Kidney tubule cell (primary cell): Measurements from ENCODE around the gene GMPR.
"Not testable (repeated sequence)": the region's sequence is repeated elsewhere in the genome, so short reads cannot be mapped to it uniquely, and the experiment has no call there.

Source experiments
- DNase-seq: peaks from one replicate; pipeline ENCODE4 v3.0.0-alpha.2; 2018; ENCODE audit warnings: low spot score

The GMPR gene

GRCh38 chr6:16248271-16248853 lies 10.0 kb downstream of the GMPR start:
- no peak for DNase-seq

GRCh38 chr6:16249971-16250370 lies 11.6 kb downstream of the GMPR start:
- DNase-seq = no peak

- DNase-seq = no peak
These were observed 13.3 kb downstream of the GMPR start for GRCh38 chr6:16251706-16252105.

GRCh38 chr6:16252686-16253299 lies 14.4 kb downstream of the GMPR start:
- no peak for DNase-seq

- no peak for DNase-seq
These were observed 15.2 kb downstream of the GMPR start for GRCh38 chr6:16253399-16254144.

GRCh38 chr6:16254535-16254934 lies 16.1 kb downstream of the GMPR start:
- DNase-seq = no peak

GRCh38 chr6:16256781-16257180 lies 18.4 kb downstream of the GMPR start:
- no peak for DNase-seq

- peak; percentile 66 for DNase-seq
These were observed 19.8 kb downstream of the GMPR start for GRCh38 chr6:16257999-16258708.

GRCh38 chr6:16258709-16259075 lies 20.3 kb downstream of the GMPR start:
- DNase-seq = no peak

- DNase-seq = not testable (repeated sequence)
These were observed 21.2 kb downstream of the GMPR start for GRCh38 chr6:16259604-16260003.

- not testable (repeated sequence) for DNase-seq
These were observed 22.2 kb downstream of the GMPR start for GRCh38 chr6:16260602-16261001.

- not testable (repeated sequence) for DNase-seq
These were observed 24.4 kb downstream of the GMPR start for GRCh38 chr6:16262773-16263172.

GRCh38 chr6:16263464-16264099 lies 25.2 kb downstream of the GMPR start:
- DNase-seq = not testable (repeated sequence)

- no peak for DNase-seq
These were observed 26.4 kb downstream of the GMPR start for GRCh38 chr6:16264785-16265184.

- DNase-seq = no peak
These were observed 27.3 kb downstream of the GMPR start for GRCh38 chr6:16265351-16266341.

GRCh38 chr6:16267428-16268263 lies 29.3 kb downstream of the GMPR start:
- no peak for DNase-seq

- DNase-seq = not testable (repeated sequence)
These were observed 31.2 kb downstream of the GMPR start for GRCh38 chr6:16269442-16270070.

GRCh38 chr6:16270178-16270794 lies 31.9 kb downstream of the GMPR start:
- no peak for DNase-seq

- DNase-seq = no peak
These were observed 33.0 kb downstream of the GMPR start for GRCh38 chr6:16271428-16271827.
